HG03280 (cell line): ENCODE results near the gene SNX33.
"Not testable (repeated sequence)": the region's sequence is repeated elsewhere in the genome, so short reads cannot be mapped to it uniquely, and the experiment has no call there.

Experiments used
- ATAC-seq: cut with Tn5 transposase; IDR thresholded peaks from one replicate; pipeline ENCODE4 v1.9.1; 2021; ENCODE audit warnings: mild to moderate bottlenecking, moderate library complexity; ENCODE audit not compliant: unreplicated experiment

The SNX33 gene

DNA sequence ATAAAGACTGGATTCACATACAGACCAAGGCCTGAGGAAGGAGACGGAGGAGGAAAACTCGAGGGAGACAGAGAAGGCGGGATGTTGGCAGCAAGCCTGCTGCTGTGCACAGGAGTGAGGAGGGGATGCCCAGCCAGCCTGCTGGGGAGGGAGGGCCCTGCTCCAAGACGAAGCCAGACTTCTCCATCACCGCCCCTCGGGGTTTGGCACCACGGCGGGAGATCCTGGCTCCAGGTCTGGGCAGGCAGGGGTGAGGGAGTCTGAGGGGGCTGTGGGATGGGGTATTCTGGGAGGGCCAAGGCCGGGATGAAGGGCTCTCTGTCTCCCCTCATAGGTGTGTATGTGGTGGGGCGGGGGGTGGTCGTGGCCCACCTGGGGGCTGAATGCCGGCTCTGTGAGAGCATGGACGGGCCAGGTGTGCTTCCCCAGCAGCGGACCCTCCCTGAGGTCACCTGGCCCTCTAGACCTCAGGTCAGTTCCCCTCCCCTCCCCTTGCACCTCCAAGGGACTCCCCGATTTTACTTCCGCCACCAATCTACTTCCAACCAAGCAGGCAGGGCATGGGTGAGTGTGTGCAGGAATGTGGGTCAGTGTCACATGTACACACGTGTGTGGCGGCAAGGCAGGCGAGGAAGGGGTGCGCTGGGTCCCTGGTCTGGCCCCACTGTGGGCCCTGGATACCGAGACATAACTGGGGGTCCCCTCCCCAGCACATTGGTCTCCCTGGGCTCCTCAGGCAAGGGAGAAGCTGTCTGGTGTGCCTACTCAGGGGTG is 50.4 kb downstream of the SNX33 start:
- not testable (repeated sequence) for ATAC-seq

DNA sequence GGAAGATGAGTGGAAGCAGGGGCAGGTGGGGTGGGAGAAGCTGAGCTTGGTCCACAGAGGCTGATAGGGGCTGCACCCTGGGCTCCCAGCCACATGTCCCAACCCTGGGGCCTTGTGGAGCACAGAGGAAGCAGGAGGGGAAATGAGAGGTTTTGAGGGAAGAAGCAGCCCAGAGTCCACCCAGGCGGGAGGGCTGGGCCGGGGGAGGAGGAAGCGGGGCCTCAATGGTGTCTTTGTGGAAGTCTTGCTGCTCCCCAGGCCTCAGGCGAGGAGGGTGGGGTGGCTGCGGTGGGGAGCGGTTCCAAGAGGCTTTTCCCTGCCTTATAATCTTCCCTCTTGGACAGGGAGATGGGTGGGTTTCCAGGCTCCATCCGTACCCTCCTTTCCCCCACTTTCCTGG is 51.8 kb downstream of the SNX33 start:
- not testable (repeated sequence) for ATAC-seq

DNA sequence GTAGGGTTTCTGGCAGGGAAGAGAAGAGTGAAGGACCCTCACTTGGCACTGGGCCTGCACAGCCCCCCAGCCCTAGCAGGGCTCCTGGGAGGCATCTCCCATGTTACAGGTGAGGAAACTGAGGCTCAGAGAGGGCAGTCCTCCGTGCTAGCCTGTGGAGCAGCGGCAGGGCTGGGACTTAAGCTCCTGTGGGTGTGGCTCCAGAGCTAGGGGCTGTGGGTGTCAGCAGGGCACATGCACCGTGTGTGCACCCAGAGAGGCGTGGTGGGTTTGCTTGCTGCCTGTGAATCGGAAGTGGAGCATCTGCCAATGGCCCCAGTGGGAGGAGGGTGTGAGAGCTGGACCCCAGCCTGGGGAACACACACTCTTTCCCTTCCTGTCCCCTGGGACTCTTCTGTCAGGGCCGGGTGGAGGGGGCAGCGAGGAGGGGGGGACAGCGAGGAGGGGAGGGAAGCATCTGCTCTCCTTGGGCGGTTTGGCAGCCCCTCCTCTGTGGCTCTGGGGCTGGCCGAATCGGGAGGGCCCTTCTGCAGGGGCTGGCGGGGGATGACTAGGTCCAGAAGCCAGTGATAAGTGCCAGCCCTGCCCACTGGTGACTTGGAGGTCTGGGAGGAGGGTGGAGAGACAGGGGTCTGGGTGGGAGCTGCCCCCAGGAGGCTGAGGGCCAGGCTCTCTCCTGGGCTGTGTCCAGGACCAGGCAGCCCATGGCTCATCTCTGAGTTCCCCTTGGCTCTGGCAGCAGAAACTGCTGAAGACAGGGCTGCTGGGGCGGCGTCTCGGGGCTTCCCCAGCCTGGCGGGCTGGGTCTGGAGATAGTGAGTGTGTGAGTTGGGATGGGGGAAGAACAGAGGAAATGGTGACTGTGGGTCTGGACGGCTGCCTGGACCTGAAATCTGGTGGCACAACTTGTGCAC is 52.5 kb downstream of the SNX33 start:
- ATAC-seq: not testable (repeated sequence)

DNA sequence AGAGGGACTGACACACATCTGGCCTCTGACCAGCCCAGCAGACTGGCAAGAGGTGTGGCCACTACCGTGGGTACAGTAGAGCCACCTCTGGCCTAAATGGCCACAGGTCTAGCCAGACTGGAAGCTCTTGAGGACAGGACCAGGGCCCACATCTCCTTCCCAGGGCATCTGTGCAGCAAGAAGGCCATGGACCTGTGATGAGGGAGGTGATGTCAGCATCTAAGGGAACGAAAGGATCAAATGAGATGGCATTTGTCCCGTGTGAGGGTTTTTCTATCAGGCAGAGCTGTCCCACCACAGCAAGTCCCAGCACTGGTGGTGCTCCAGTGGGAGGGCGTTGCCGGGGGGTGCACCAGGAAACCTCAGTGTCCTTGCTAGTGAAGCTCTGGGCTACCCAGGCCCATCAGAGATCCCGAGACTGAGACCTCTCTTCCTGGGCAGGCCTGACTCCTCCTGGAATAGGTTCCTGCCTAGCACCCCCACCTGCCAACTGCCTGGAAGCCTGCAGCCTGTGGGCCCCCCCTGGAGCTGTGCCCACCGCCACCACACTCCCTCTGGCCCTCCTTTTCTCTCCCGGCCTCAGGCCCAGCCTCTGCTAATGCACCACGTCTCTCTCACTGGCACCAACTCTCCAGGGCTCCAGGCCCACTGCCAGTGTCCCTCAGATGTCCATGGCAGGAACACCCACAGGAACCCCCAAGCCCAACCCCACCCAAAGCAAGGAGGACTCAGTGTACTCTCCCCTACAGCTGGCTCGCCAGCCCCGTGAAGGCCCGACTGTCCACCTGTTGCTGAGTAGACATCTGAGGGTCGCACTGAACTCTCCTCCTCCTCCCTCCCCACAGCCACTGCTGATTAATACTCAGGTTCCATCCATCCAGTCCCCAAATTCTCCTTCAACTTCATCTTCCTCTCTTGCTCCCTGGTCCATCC is 53.6 kb downstream of the SNX33 start:
- ATAC-seq: not testable (repeated sequence)

DNA sequence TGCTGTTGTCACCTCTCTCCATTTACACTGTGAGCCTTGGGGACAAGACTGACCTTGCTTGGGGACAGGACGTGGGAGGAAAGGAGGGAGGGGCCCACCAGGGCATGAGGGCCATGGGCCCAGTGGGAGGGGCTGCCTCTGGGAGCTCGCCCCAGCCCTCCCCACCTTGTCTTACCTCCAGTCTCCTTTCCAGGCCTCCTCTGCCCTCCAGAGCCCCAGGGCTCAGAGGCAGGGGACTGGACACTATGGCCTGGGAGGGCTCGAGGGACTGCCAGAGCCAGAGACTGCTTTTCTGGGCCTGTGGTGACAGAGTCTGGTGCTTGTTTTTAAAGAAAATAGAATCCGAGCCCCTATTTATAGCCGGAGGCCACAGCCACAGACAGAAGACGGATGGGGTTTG is 54.7 kb downstream of the SNX33 start:
- ATAC-seq: no peak

DNA sequence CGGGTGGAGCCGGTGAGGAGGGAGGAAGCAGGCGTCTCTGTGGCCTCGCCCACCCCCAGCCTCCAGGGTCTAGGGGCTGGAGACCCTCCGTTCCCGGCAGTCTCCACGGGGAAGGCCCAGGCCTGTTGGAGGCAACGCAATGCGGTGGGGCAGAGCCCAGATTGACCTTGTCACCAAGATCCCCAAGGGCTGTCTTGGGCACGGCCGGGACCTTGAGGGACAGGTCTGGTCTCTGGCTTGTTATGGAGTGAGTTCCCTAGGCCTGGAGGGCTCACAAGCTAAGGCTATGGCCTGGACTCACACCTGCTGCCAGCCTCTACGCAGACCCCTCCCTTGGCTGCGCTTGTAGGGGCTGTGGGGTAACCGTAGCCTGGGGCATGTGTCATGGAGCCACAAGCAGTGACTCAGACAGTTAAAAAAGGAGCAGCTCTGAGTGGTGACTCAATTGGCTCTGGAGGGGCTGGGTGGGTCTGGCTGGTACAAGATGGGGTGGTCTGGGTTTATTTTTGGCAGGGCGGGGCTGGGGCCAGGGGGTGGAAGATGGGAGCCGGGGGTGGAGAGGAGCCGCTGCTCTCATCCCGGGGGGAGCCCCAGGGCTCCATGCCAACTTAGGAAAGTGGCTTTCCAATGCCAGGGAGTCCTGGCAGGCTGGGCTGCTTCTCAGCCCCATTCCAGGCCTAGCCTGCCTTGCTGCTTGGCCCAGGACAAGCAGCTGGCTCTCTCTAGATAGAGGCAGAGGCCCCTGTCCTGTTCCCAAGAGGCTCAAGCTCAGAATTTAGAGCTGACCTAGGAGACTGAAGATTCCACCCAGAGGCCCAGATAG is 55.9 kb downstream of the SNX33 start:
- ATAC-seq: not testable (repeated sequence)

DNA sequence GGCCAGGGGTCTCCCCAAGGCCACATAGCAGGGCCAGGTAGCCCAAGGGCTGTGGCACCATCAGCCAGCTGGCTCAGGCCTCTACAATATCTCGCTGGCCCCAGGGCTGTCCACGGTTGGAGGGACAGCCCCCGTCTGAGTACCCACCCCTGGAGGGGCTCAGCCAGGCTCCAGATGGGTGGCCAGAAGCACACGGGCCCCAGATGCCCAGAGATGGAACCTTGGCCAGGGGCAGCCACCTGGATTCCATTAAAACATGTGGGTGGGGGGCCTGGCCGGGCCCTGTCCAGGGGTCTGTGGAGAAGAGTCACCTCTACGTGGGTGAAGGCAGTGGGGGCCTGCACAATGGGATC is 56.5 kb downstream of the SNX33 start:
- no peak for ATAC-seq

DNA sequence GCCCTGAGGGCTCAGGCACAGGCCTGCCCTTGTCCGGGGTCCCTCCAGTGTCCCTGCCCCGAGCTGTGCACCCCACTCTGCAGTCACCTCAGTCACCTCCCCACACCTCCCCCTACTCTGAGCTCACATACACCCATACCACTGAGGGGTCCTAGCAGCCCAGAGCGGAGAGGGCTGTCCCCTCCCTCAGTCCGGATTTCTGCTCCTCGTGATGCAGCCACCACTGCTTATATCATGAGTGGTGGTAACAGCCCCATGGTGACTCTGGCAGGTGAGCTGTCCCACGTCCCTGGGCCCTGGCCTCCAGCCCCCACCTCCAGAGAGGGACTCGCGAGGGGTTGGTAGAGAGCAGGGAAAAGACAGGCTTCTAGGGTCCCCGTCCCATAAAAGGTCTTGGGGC is 56.9 kb downstream of the SNX33 start:
- no peak for ATAC-seq

DNA sequence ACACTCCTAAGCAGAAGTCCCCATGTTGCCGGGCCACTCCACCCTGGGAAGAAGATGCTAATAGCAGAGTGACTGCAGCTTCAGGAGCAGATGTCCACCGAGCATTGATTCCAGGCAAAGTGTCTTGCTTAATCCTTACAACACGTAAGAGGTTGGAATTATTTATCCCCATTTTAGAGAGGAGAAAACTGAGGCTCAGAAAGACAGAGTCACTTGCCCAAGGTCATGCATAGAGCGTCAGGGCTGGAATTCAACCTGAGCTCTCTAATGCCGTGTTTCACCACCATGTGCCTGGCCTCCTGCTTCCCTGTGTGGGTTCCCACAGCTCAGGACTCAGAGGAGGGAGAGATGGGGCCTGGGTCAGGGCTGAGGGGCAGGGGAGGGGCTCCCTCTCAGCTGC is 57.7 kb downstream of the SNX33 start:
- ATAC-seq: not testable (repeated sequence)

DNA sequence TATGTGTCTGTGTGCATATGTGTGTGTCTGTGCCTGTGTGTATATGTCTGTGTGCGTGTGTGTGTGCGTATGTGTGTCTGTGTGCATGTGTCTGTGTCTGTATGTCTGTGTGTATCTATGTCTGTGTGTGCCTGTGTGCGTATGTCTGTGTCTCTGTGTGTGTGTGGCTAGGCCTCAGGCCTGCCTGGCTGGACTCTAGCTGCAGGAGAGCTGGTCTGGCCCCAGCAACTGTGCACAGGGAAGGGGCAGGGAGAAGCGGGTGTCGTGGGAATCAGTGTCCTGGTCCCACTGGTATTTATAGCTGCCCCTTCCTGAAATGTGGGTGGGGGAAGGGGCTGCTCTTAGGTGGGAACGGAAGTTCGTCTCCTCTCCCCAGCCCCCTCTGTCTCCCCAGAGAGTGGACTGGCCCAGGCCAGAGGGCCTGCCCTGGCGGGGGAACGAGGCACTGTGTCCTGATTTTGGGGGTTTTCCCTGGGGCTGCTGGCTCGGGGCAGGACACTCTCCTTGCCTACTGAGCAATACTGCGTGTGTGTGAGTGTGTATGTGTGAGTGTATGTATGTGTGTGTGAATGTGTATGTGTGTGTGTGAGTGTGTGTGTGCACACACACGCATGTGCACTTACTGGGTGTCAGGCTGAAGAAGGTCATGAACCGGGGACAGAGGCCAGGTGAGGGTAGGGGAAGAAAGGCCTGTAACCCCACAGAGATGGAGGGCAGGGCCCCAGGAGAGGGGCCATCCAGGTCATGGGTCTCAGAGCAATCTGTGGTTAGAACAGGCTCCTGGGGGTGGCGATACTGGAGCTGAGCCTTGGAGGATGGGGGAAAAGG is 58.4 kb downstream of the SNX33 start:
- no peak for ATAC-seq

DNA sequence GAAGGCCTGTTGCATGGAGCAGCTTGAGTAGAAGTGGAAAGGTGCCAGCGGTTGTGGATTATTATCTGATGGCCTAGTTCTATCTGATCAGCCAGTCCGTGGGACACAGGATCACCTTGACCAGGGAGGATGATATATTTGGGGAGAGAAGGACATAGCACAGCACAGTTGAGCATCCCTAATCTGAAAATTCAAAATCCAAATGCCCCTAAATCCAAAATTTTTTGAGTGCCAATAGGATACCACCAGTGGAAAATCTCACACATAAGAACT is 58.9 kb downstream of the SNX33 start:
- ATAC-seq: no peak

DNA sequence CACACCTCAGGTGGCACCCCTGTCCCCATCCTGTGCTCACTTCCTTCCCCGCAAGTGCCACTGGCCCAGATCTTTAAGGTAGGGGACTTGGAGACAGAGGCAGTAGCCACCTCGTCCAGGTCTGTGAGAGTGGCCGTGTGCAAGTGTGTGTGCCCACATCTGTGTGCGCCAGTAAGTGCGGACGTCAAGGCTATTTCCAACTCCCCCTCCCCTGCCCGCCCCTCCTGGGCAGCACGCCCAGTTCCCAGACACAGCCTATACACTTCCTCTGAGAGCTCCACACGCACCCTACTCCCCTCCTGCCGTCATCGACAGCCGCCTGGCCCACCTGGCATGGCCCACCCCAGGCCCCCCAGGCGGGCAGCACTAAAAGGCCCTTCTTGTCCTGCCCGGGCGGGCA is 61.7 kb downstream of the SNX33 start:
- not testable (repeated sequence) for ATAC-seq

DNA sequence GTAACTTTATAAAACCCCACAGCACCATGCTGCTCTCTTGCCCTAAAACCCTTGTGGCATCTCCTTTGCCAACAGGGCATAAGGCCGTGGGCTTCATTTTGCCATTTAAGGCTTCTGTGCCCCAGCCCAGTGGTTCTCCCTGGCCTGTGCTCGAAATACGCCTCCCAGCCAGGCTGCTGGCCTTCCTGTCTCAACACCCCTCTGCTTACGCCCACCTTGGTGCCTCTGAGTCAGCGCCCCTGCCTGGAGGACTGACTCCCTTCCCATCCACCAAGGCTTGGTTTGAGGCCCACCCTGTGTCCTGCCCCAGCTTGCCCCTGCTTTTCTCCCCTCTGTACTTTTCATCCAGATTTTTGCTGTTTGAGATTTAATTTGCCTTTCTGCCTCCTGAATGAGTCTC is 63.2 kb downstream of the SNX33 start:
- not testable (repeated sequence) for ATAC-seq

DNA sequence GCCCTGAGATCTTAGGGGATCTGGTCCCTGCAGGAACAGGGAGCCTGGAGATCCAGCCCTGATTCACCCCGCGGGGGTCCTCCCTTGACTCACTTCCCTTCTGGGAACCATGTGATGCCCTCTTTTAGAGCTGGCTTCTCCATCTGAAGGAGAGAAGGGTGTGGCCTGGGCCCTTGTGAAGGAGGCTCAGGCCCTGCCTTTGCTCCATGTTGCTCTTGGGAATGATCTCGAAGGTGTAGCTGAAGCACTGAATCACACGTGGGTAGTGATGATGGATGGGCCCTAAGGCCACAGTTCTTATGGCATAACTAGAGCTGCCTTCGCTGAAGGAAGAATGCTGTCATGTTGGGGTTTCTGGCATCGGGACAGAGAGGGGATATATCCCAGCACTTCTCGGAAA is 63.8 kb downstream of the SNX33 start:
- not testable (repeated sequence) for ATAC-seq
